ENCODE data around the gene ZNF358. TPM values are rescaled to one million over a fixed set of nuclear protein-coding genes. Genes with fewer than 3 reads are reported as not detected.

ZNF358 gene
- 49.8 and 67.1 TPM in 2 replicates for total RNA-seq (ENCODE audit: low replicate concordance)
- long read RNA-seq, partial matches to known transcripts = 0 of 1 reads
- long read RNA-seq, other reads (novel, unspliced or antisense) = 1 of 1 reads

DNA sequence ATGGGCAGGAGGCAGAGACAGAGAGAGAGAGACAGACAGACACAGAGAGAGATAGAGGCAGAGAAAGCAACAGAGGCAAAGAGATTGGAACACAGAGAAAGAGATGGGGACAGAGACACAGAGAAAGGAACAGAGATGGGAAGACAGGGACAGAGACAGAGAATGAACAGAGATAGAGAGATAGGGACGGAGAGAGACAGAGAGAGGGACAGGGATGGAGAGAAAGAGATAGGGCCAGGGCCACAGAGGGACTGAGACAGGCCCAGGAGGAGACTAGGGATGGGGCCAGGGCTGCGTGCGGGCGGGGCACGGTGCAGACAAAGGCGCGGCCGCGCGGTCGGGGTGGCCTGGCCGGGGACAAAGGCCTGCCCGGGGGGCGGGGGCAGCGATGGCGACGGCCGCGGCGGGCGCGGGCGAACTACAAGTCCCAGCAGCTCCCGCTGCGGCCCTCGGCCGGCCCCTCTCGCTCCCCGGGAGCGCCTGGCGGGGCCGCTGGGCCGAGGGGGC, at the start of gene ZNF358:
Gene ZNF358 (plus strand): TSS at position 459 of the 507 bp plus-strand sequence. CDS start 3,140 bp downstream, outside the sequence.
- H3K27me3 Mint-ChIP-seq = no peaks in the 10 kb centered on the region
- H3K4me1 Mint-ChIP-seq (ENCODE audit: unreplicated experiment) = peaks cover 20% of the 10 kb centered on the region
- H3K9me3 Mint-ChIP-seq = no peaks in the 10 kb centered on the region
- H3K36me3 Mint-ChIP-seq = peaks cover 3% of the 10 kb centered on the region
- H3K4me3 Mint-ChIP-seq = peak within 1 kb of the TSS; percentile 92
- H3K27ac Mint-ChIP-seq = peak within 1 kb of the TSS; percentile 91
- TF ChIP-seq, protein P1, sequence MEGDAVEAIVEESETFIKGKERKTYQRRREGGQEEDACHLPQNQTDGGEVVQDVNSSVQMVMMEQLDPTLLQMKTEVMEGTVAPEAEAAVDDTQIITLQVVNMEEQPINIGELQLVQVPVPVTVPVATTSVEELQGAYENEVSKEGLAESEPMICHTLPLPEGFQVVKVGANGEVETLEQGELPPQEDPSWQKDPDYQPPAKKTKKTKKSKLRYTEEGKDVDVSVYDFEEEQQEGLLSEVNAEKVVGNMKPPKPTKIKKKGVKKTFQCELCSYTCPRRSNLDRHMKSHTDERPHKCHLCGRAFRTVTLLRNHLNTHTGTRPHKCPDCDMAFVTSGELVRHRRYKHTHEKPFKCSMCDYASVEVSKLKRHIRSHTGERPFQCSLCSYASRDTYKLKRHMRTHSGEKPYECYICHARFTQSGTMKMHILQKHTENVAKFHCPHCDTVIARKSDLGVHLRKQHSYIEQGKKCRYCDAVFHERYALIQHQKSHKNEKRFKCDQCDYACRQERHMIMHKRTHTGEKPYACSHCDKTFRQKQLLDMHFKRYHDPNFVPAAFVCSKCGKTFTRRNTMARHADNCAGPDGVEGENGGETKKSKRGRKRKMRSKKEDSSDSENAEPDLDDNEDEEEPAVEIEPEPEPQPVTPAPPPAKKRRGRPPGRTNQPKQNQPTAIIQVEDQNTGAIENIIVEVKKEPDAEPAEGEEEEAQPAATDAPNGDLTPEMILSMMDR (conservative IDR thresholded peaks at IDR 0.05) = no peak
- DNase-seq (ENCODE audit: extremely low spot score, unreplicated experiment) = peak; percentile 86

DNA sequence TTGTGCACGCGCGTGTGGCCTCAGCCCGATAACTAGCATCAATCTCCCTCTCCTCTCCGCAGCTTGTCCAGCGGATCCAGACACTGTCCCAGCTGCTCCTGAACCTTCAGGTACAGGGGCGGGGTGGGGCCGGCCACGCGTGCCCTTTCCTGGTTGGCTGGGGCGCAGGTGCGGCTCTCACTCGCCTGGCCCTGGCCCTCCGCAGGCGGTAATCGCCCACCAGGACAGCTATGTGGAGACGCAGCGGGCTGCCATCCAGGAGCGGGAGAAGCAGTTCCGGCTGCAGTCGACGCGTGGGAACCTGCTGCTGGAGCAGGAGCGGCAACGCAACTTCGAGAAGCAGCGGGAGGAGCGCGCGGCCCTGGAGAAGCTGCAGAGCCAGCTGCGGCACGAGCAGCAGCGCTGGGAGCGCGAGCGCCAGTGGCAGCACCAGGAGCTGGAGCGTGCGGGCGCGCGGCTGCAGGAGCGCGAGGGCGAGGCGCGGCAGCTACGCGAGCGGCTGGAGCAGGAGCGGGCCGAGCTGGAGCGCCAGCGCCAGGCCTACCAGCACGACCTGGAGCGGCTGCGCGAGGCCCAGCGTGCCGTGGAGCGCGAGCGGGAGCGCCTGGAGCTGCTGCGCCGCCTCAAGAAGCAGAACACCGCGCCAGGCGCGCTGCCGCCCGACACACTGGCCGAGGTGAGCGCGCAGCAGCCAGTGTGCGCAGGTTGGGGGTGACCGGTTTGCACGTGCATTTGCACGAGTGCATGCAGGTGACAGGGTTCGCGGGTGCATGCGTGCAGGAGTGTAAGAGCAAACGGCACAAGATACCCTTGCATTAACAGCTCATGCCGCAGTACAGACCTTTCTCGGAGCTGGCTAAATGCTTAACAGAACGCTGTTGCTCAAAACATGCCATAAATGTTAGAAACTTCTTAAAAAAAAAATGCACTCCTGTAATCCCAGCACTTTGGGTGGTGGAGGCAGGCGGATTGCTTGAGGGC, 48.6 kb upstream of the ZNF358 start:
- no peak overlapping the region for H3K27ac Mint-ChIP-seq
- no peaks in the 10 kb centered on the region for H3K36me3 Mint-ChIP-seq
- H3K9me3 Mint-ChIP-seq = no peaks in the 10 kb centered on the region
- no peak overlapping the region for H3K4me3 Mint-ChIP-seq
- TF ChIP-seq, protein P1 (conservative IDR thresholded peaks at IDR 0.05) = no peak
- no peaks in the 10 kb centered on the region for H3K4me1 Mint-ChIP-seq (ENCODE audit: unreplicated experiment)
- H3K27me3 Mint-ChIP-seq = no peaks in the 10 kb centered on the region
- no peak for DNase-seq (ENCODE audit: extremely low spot score, unreplicated experiment)

DNA sequence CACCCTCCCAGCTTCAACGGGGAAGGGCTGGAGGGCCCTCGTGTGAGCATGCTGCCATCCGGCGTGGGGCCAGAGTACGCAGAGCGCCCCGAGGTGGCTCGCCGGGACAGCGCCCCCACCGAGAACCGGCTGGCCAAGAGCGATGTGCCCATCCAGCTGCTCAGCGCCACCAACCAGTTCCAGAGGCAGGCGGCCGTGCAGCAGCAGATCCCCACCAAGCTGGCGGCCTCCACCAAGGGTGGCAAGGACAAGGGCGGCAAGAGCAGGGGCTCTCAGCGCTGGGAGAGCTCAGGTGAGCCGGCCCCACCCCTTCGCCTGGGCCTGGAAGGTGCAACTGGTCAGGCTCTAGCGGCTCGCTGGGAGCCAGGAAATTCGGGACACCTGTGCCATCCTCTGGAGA, 47.1 kb upstream of the ZNF358 start:
- Mint-ChIP-seq H3K27me3 (no peaks in the 10 kb centered on the region), H3K36me3 (no peaks in the 10 kb centered on the region), H3K4me1 (ENCODE audit: unreplicated experiment) (no peaks in the 10 kb centered on the region), H3K9me3 (no peaks in the 10 kb centered on the region), H3K27ac (no peak overlapping the region), H3K4me3 (no peak overlapping the region)
- no peak for DNase-seq (ENCODE audit: extremely low spot score, unreplicated experiment)
- TF ChIP-seq, protein P1 (conservative IDR thresholded peaks at IDR 0.05) = no peak

DNA sequence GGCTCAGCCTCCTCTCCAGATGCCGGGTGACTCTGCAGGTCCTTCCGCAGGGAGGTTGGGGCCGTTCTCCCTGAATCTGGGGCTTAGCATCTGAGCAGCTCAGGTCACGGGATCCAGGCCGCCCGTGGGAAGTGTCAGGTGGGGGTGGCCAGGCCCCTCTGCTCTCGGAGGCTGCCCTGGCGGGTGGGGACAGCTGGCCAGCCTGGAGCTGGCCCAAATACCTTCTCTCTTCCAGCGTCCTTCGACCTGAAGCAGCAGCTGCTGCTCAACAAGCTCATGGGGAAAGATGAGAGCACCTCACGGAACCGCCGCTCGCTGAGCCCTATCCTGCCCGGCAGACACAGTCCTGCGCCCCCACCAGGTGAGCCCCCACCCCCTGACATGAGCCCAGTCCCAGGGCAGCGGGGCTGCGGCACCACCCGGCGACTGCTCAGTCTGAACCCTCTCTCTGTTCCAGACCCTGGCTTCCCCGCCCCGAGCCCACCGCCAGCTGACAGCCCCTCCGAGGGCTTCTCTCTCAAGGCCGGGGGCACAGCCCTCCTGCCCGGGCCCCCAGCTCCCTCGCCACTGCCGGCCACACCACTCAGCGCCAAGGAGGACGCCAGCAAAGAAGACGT, 46.1 kb upstream of the ZNF358 start:
- Mint-ChIP-seq H3K27me3 (no peaks in the 10 kb centered on the region), H3K4me1 (ENCODE audit: unreplicated experiment) (no peaks in the 10 kb centered on the region), H3K27ac (no peak overlapping the region), H3K4me3 (no peak overlapping the region), H3K36me3 (no peaks in the 10 kb centered on the region), H3K9me3 (no peaks in the 10 kb centered on the region)
- DNase-seq (ENCODE audit: extremely low spot score, unreplicated experiment) = no peak
- TF ChIP-seq, protein P1 (conservative IDR thresholded peaks at IDR 0.05) = no peak

DNA sequence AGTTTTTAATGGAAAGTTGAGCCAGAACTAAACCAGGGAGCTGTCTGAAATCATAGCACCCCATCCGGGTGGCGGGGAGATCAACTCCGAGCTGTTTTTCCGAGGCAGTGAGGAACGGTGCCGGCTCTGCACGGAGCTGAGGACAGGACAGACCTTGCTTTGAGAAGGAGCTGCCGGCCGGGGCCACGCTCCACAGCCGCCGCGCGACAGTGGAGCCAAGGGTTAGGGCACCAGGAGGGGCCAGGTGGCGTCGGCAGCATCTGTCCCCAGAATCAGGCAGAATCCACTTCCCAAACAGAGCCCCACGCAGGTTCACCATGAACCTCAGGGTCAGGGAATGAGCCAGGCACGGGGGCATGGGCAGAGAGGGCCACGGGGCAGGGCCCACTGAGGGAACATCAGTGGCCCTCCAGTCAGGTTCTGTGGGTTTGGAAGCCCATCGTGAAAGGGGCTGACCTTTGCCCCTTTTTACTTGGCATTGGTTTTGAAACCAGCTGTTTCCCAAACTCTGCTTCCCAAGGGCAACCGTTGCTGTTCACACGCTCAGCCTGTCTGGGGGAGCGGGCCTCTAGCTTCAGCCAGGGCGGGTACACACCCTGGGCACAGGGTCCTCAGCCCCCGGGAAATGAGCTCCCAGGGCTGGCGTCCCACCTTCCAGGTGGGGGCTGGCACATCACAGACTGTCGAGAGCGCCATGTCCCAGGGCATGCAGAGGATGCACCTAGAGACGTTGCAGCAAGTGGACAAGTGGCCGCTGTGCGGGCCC, 45.2 kb upstream of the ZNF358 start:
- DNase-seq (ENCODE audit: extremely low spot score, unreplicated experiment) = no peak
- no peaks in the 10 kb centered on the region for H3K4me1 Mint-ChIP-seq (ENCODE audit: unreplicated experiment)
- no peaks in the 10 kb centered on the region for H3K36me3 Mint-ChIP-seq
- H3K4me3 Mint-ChIP-seq = no peak overlapping the region
- no peaks in the 10 kb centered on the region for H3K27me3 Mint-ChIP-seq
- TF ChIP-seq, protein P1 (conservative IDR thresholded peaks at IDR 0.05) = no peak
- no peak overlapping the region for H3K27ac Mint-ChIP-seq
- H3K9me3 Mint-ChIP-seq = no peaks in the 10 kb centered on the region
